ENCODE measurements around the gene VANGL2.

VANGL2 gene

GRCh38 chr1:160369087-160369486, 31.3 kb upstream of the VANGL2 start:
- no peak for DNase-seq (ENCODE audit: low read depth in 2 of 2)
- TF ChIP-seq, protein P1, sequence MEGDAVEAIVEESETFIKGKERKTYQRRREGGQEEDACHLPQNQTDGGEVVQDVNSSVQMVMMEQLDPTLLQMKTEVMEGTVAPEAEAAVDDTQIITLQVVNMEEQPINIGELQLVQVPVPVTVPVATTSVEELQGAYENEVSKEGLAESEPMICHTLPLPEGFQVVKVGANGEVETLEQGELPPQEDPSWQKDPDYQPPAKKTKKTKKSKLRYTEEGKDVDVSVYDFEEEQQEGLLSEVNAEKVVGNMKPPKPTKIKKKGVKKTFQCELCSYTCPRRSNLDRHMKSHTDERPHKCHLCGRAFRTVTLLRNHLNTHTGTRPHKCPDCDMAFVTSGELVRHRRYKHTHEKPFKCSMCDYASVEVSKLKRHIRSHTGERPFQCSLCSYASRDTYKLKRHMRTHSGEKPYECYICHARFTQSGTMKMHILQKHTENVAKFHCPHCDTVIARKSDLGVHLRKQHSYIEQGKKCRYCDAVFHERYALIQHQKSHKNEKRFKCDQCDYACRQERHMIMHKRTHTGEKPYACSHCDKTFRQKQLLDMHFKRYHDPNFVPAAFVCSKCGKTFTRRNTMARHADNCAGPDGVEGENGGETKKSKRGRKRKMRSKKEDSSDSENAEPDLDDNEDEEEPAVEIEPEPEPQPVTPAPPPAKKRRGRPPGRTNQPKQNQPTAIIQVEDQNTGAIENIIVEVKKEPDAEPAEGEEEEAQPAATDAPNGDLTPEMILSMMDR (IDR thresholded peaks at IDR 0.05; ENCODE audit: low read depth, low read length): no peak
- H3K4me3 ChIP-seq (replicated peaks in 1 of 2; ENCODE audit: low read depth in 2 of 2, low read length in 2 of 2): no peak overlapping the region

- TF ChIP-seq, protein P1 (IDR thresholded peaks at IDR 0.05; ENCODE audit: low read depth, low read length): no peak
- no peak for DNase-seq (ENCODE audit: low read depth in 2 of 2)
- H3K4me3 ChIP-seq (replicated peaks in 1 of 2; ENCODE audit: low read depth in 2 of 2, low read length in 2 of 2): no peak overlapping the region
Measured at GRCh38 chr1:160370561-160371345, 29.6 kb upstream of the VANGL2 start.

GRCh38 chr1:160371346-160371631, 29.1 kb upstream of the VANGL2 start:
- TF ChIP-seq, protein P1 (IDR thresholded peaks at IDR 0.05; ENCODE audit: low read depth, low read length): no peak
- no peak overlapping the region for H3K4me3 ChIP-seq (replicated peaks in 1 of 2; ENCODE audit: low read depth in 2 of 2, low read length in 2 of 2)
- no peak for DNase-seq (ENCODE audit: low read depth in 2 of 2)

GRCh38 chr1:160371756-160372155, 28.6 kb upstream of the VANGL2 start:
- TF ChIP-seq, protein P1 (IDR thresholded peaks at IDR 0.05; ENCODE audit: low read depth, low read length): no peak
- no peak for DNase-seq (ENCODE audit: low read depth in 2 of 2)
- no peak overlapping the region for H3K4me3 ChIP-seq (replicated peaks in 1 of 2; ENCODE audit: low read depth in 2 of 2, low read length in 2 of 2)

GRCh38 chr1:160373696-160374095, 26.7 kb upstream of the VANGL2 start:
- TF ChIP-seq, protein P1 (IDR thresholded peaks at IDR 0.05; ENCODE audit: low read depth, low read length): no peak
- no peak for DNase-seq (ENCODE audit: low read depth in 2 of 2)
- no peak overlapping the region for H3K4me3 ChIP-seq (replicated peaks in 1 of 2; ENCODE audit: low read depth in 2 of 2, low read length in 2 of 2)

- DNase-seq (ENCODE audit: low read depth in 2 of 2): no peak
- no peak overlapping the region for H3K4me3 ChIP-seq (replicated peaks in 1 of 2; ENCODE audit: low read depth in 2 of 2, low read length in 2 of 2)
- TF ChIP-seq, protein P1 (IDR thresholded peaks at IDR 0.05; ENCODE audit: low read depth, low read length): no peak
Measured at GRCh38 chr1:160374306-160375110, 25.9 kb upstream of the VANGL2 start.

Data from cardiac fibroblast (primary cell).